H1 (cell line): ENCODE measurements around the gene ABCA6. TPM values are rescaled to one million over a fixed set of nuclear protein-coding genes. Genes with fewer than 3 reads are reported as not detected.

ENCODE experiments used
- polyA plus RNA-seq, 7 experiments: library from polyadenylated mRNA; depleted of rRNA in 3 of 7; stranded (reverse) in 5 of 7; unstranded in 2 of 7; fragments of >200 nt in 5 of 7; fragments of 200-250 nt in 2 of 7; gene quantifications; 1 replicate in 5 of 7; 2 replicates in 1 of 7; 4 replicates in 1 of 7; pipeline versions ENCODE4 v1.2.1 to v1.2.3, GENCODE V29; 2011 to 2013; ENCODE audit warnings: missing spikeins in 2 of 7, mixed read lengths in 2 of 7
- total RNA-seq: library from RNA; stranded (reverse); fragmentation: NEBNext Ultra II Directional; extraction: Animal tissue kit (Norgen Biotek cat#: 25700); gene quantifications from 2 replicates; pipeline ENCODE4 v1.2.1, GENCODE V29; 2021
- TF ChIP-seq, protein P1 (sequence below): IDR thresholded peaks from 2 replicates; pipeline ENCODE4 v1.6.1; 2011; ENCODE audit warnings: low read length, improper control_type of control experiment

ABCA6 gene
- total and polyA plus RNA-seq, 2 of the 8 experiments (the other 6 are each of a cell fraction or from before 2014, with no cell fraction given): not detected

- TF ChIP-seq, protein P1, sequence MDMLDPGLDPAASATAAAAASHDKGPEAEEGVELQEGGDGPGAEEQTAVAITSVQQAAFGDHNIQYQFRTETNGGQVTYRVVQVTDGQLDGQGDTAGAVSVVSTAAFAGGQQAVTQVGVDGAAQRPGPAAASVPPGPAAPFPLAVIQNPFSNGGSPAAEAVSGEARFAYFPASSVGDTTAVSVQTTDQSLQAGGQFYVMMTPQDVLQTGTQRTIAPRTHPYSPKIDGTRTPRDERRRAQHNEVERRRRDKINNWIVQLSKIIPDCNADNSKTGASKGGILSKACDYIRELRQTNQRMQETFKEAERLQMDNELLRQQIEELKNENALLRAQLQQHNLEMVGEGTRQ: no peak
- TF ChIP-seq, all 59 proteins: peak for 0
Observed at GRCh38 chr17:69096541-69096940, 45.2 kb downstream of the ABCA6 start (continued).
